HG02885 (cell line): Measurements from ENCODE around the gene DHX8.

Experiments used
- ATAC-seq: cut with Tn5 transposase; IDR thresholded peaks from one replicate; pipeline ENCODE4 v1.9.1; 2021; ENCODE audit warnings: mild to moderate bottlenecking; ENCODE audit not compliant: unreplicated experiment, poor library complexity

Gene DHX8

DNA sequence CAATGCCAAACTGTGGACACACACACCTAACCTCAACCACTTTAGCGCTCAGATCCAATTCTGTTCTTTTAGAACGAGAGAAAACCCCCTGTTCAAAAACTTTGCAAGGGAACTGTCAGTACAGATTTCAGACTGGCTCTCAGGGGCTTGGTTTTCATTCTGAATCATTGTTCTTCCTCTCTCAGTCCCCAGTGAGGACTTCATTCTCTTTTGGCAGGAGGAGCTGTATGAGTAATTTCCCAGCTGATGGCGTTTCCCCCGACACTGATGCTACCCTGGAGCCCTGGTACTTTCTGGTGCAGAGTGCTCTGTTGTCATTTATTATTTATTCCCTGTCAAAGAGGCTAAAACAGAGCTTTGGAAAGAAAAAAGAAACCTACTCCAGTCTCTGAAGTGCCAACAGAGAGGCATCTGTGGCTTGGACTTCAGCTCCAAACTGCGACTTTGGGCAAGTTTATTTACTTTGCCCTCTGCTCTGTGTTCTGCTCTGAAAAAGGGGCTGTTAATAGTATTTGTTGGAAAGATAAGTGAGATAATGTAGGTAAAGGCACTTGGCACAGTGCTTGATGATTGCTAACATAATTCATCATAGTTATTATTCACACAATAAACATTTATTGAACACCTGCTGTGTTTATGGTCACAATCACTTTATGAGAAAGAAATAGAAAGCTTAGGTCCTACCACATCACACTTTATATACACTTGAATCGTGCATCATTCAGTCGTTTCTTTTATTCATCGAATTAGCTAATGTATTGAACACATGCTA lies 34.0 kb downstream of the DHX8 start:
- ATAC-seq, result no peak

GRCh38 chr17:43521389-43521788 lies 37.6 kb downstream of the DHX8 start:
- no peak for ATAC-seq

GRCh38 chr17:43524945-43525575 lies 41.3 kb downstream of the DHX8 start:
- ATAC-seq, result no peak

GRCh38 chr17:43526886-43527648 lies 43.3 kb downstream of the DHX8 start:
- no peak for ATAC-seq

GRCh38 chr17:43528319-43528987 lies 44.7 kb downstream of the DHX8 start:
- no peak for ATAC-seq

DNA sequence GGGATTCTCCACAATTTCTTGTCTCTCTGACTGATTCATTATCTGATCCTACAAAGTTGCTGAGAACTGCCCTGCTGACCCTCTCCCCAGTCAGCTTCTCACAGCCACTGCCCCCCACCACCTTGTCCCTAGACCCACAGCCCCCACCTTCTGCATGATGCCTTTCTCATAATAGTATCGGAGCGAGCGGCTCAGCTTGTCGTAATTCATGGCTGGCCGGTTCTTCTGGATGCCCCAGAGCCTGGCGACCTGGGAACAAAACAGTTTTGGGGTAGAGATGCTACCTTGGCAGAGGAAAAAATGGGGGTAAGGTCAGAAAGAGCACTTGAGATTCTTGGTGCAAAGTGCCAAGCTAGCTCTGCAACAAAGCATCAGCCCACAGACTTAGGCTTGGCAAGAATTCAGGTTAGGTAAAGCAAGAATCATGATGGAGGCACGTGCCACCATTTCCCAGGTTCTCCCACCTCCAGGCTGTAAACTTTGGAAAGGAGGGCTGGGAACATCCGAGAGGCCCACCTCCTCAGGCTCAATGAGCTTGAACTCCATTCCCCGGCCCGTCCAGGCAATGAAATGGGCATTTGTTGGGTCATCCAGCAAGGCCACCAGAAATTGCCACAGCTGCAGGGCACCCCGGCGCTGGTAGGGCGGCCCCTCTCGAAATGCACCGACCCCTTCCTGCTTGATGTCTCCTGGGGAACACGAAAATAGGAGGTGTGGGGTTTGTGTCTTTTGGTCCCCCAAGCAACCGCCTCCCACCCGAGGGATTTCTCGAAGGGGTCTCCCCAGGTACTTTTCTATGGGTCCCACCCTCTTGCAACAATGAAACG lies 45.4 kb downstream of the DHX8 start:
- ATAC-seq, result no peak

DNA sequence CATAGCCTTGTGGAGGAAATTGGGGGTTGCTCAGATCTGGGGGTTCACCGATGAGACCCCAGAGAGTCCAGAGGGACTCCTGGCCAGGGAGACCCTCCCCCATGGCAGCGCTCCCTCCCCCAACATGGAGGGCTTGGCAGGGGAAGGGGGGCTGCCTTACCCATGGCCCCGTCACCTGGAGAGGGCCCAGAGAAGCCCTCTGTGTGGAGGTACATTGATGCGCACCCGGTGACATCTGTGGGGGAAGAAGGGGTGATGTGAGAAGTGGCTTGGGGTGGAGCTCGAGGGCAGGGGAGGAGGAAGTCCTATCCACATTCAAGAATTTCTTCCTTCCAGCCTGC lies 46.1 kb downstream of the DHX8 start:
- ATAC-seq, result no peak

GRCh38 chr17:43530288-43531081 lies 46.7 kb downstream of the DHX8 start:
- no peak for ATAC-seq

GRCh38 chr17:43531082-43531378 lies 47.3 kb downstream of the DHX8 start:
- no peak for ATAC-seq

- no peak for ATAC-seq
These were observed 48.2 kb downstream of the DHX8 start for GRCh38 chr17:43531955-43532354.

DNA sequence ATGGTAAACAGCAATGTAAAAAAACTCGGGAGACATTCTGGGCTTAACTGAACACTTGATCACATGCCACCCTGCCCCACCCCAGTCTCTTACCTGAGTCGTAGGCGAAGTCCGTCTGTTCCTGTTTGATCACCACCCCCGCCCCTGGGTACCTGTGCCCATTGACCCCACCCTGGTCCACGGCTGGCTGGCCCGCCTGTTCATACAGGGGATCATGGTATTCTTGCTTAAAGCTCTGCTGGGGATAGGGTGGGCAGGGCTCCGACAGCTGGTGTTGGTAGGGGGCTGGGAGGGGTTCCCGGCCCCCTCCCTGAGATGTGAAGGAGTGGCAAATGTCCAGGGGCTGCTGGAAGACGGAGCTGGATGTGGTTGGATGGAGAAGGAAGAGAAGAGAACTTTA lies 48.8 kb downstream of the DHX8 start:
- ATAC-seq, result no peak

DNA sequence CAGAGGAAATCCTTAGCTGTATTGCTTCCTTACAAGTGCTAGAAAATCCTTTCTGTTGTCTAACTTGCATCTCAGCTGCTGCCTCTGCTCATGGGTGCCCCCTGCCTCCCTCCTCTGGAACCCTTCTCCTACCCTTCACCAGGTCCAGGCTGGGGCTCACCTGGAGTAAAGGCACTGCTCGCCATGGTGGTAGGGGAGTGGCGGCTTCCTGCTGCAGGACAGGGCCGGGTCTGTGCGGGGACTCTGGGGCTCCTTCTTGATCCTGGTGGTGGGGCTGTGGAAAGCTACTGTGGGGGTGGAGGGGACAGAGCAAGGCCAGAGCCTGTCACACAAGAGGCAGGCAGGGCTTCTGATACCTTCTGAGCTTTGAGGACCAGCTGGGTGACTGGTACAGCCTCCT lies 49.9 kb downstream of the DHX8 start:
- ATAC-seq, result no peak

- no peak for ATAC-seq
These were observed 51.1 kb downstream of the DHX8 start for GRCh38 chr17:43534909-43535308.

DNA sequence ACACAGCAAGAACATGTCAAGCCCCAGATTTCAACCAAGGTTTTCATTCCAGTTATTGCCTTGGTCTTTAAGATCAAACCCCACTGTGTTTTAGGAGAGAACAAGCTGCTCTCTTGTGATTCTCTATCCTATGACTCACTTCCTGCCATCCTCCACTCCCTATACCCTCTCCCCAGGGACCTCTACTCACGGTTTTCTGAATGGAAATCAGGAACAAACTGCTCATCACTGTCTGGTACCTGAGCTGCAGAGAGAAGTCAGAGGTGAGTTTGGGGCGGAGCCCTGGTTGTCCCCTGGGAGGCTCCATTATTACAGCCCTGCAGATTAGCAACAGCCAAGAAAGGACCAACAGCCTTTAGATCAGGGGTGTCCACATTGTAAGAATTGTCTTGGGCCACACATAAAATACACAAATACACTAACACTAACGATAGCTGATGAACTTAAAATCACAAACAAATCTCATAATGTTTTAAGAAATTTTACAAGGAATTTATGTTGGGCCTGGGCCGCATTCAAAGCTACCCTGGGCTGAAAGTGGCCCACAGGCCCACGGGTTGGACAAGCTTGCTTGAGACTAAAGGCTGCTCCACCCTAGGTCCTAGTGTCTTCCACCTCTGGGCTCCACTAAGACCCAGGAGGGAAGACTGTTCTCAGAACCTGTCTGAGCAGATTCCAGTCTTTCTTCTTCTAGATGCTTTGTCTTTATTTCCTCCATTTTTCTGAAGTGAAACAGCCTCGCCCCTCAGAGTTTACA lies 52.6 kb downstream of the DHX8 start:
- no peak for ATAC-seq

DNA sequence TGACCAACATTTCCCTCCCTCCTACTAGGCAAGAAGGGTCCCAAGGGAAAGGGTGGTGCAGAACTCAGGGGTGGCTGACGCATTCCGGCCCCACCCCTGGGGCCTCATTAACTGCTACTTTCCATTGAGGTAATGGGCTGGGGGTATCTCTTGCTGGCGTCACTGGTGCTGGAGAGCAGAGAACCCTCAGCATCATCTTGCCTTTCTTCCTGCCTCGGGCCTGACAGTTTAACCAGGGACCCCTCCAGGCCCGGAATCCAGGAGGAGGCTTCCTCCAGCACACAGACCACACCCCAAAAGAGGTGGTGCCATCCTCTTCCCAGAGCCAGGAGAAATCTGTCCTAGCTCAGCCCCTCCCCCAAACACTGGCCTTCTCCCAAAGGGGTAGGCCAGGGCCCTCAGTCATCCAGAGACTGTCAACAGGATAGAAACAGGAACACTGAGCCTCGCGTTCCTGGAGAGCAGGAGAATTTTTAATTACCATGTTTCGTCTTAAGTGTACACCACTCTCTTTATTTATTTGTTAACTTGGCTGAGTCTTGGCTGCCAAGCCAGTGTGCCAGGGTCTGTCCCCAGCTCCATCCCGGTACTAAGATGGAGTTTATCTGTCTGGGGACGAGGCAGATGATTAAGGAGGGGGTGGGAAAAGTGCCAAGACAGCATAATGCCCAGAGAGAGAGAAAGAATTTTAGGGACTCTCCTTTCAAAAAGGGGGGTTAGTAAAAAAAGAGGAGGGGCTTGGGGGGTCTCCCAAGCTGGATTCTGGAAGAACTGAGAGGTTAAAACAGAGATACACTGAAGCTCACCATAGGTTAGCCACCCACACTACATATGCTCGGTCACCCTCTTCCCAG lies 57.3 kb downstream of the DHX8 start:
- no peak for ATAC-seq

GRCh38 chr17:43542859-43543258 lies 59.1 kb downstream of the DHX8 start:
- ATAC-seq, result no peak

- no peak for ATAC-seq
These were observed 59.5 kb downstream of the DHX8 start for GRCh38 chr17:43543300-43543699.
